GM21737 (cell line): ENCODE results near the gene LRRC46.

ENCODE experiments used
- ATAC-seq: cut with Tn5 transposase; IDR thresholded peaks from one replicate; pipeline ENCODE4 v1.9.1; 2021; ENCODE audit warnings: mild to moderate bottlenecking, moderate library complexity; ENCODE audit not compliant: unreplicated experiment

The LRRC46 gene

GRCh38 chr17:47808830-47809480 lies 22.5 kb upstream of the LRRC46 start:
- no peak for ATAC-seq

GRCh38 chr17:47810200-47810821 lies 21.2 kb upstream of the LRRC46 start:
- ATAC-seq = no peak

- ATAC-seq = no peak
Measured at GRCh38 chr17:47810901-47811635, 20.4 kb upstream of the LRRC46 start.

- no peak for ATAC-seq
Measured at GRCh38 chr17:47811709-47812108, 19.8 kb upstream of the LRRC46 start.

GRCh38 chr17:47812146-47812920 lies 19.1 kb upstream of the LRRC46 start:
- no peak for ATAC-seq

GRCh38 chr17:47813077-47813476 lies 18.4 kb upstream of the LRRC46 start:
- ATAC-seq = no peak

- ATAC-seq = no peak
Measured at GRCh38 chr17:47813512-47814031, 17.9 kb upstream of the LRRC46 start.

GRCh38 chr17:47815106-47815918 lies 16.2 kb upstream of the LRRC46 start:
- ATAC-seq = no peak

GRCh38 chr17:47816111-47816735 lies 15.2 kb upstream of the LRRC46 start:
- no peak for ATAC-seq

- no peak for ATAC-seq
Measured at GRCh38 chr17:47816947-47817346, 14.5 kb upstream of the LRRC46 start.

GRCh38 chr17:47818002-47818695 lies 13.3 kb upstream of the LRRC46 start:
- no peak for ATAC-seq

GRCh38 chr17:47819475-47819874 lies 12.0 kb upstream of the LRRC46 start:
- no peak for ATAC-seq

GRCh38 chr17:47820033-47820789 lies 11.3 kb upstream of the LRRC46 start:
- ATAC-seq = no peak

GRCh38 chr17:47821031-47821423 lies 10.4 kb upstream of the LRRC46 start:
- ATAC-seq = no peak

GRCh38 chr17:47821424-47822391 lies 9.8 kb upstream of the LRRC46 start, which contains the start of gene OSBPL7:
OSBPL7 (minus strand) TSS chr17:47821794; CDS start chr17:47820278, 1,516 bp downstream.
- peak; percentile 78 for ATAC-seq

- ATAC-seq = no peak
Measured at GRCh38 chr17:47822785-47823184, 8.7 kb upstream of the LRRC46 start.

- ATAC-seq = no peak
Measured at GRCh38 chr17:47823519-47823918, 8.0 kb upstream of the LRRC46 start.
